Measurements from ENCODE around the gene PKIB.

The PKIB gene

DNA sequence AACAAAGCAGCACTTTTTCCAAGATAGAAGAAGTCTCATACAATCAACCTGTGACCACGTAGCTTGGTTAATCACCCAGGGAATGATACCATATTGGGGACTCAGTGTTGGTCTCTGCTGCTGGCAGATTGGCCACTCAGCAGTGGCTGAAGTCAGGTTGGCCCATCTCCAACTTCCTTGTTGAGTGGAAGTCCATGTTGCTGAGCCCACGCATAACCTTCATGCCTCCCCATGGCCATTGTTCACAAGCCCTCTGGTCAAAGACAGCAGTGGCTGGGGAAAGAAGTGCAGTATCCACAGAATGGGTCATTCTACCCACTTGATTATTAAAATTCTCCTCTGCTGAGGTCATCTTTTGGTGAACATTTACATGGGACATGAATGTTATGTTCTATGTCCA is 38.5 kb downstream of the PKIB start:
- H3K4me3 ChIP-seq (ENCODE audit: low read depth, low read length): no peak overlapping the region
- no peak for DNase-seq (ENCODE audit: low read depth)
- TF ChIP-seq, protein P1, sequence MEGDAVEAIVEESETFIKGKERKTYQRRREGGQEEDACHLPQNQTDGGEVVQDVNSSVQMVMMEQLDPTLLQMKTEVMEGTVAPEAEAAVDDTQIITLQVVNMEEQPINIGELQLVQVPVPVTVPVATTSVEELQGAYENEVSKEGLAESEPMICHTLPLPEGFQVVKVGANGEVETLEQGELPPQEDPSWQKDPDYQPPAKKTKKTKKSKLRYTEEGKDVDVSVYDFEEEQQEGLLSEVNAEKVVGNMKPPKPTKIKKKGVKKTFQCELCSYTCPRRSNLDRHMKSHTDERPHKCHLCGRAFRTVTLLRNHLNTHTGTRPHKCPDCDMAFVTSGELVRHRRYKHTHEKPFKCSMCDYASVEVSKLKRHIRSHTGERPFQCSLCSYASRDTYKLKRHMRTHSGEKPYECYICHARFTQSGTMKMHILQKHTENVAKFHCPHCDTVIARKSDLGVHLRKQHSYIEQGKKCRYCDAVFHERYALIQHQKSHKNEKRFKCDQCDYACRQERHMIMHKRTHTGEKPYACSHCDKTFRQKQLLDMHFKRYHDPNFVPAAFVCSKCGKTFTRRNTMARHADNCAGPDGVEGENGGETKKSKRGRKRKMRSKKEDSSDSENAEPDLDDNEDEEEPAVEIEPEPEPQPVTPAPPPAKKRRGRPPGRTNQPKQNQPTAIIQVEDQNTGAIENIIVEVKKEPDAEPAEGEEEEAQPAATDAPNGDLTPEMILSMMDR (IDR thresholded peaks at IDR 0.05; ENCODE audit: low read depth, low read length): no peak
- TF ChIP-seq POLR2A (IDR thresholded peaks at IDR 0.05; ENCODE audit: extremely low read depth, insufficient read length): no peak

DNA sequence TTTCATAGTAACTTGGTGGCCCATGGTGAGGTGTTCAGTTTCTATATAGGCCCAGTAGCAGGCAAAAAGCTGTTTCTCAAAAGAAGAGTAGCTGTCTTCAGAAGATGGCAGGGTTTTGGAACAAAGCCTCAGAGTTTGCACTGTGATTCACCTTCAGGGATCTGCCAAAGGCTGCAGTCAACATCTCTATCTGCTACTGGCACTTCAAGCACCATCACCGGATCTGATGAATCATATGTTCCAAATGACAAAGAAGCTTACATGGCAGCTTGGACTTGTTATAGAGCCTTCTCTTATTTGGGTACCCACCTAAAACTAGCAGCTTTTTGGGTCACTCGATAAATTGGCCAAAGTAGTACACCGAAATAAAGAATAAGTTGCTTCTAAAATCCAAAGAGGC is 39.5 kb downstream of the PKIB start:
- DNase-seq (ENCODE audit: low read depth): no peak
- TF ChIP-seq POLR2A (IDR thresholded peaks at IDR 0.05; ENCODE audit: extremely low read depth, insufficient read length): no peak
- TF ChIP-seq, protein P2, sequence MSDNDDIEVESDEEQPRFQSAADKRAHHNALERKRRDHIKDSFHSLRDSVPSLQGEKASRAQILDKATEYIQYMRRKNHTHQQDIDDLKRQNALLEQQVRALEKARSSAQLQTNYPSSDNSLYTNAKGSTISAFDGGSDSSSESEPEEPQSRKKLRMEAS (IDR thresholded peaks at IDR 0.05; ENCODE audit: low read depth, low read length): no peak
- TF ChIP-seq MYC (IDR thresholded peaks at IDR 0.05; ENCODE audit: low read depth, low read length): no peak
- TF ChIP-seq, protein P1 (IDR thresholded peaks at IDR 0.05; ENCODE audit: low read depth, low read length): no peak
- no peak overlapping the region for H3K4me3 ChIP-seq (ENCODE audit: low read depth, low read length)

DNA sequence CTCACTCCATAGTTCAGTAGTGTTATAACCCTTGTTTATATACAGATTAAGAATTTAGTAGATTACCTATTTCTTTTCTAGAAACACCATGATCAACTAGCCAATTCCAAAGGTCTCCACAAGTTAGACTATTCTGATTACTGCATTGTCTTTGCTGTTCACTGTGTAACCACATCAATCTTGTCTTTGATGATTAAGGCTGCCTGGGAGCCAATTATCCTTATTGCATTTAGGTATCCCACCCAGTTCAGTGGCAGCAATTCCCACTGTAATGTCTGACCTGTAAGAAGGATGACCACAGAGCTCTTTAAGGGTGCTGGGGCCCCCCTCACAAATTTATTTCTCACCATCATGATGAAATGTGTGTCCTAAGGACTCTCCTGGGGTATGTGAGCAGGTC is 40.2 kb downstream of the PKIB start:
- TF ChIP-seq MYC (IDR thresholded peaks at IDR 0.05; ENCODE audit: low read depth, low read length) (no peak), POLR2A (IDR thresholded peaks at IDR 0.05; ENCODE audit: extremely low read depth, insufficient read length) (no peak)
- TF ChIP-seq, protein P2 (IDR thresholded peaks at IDR 0.05; ENCODE audit: low read depth, low read length): no peak
- TF ChIP-seq, protein P1 (IDR thresholded peaks at IDR 0.05; ENCODE audit: low read depth, low read length): no peak
- DNase-seq (ENCODE audit: low read depth): no peak
- no peak overlapping the region for H3K4me3 ChIP-seq (ENCODE audit: low read depth, low read length)

DNA sequence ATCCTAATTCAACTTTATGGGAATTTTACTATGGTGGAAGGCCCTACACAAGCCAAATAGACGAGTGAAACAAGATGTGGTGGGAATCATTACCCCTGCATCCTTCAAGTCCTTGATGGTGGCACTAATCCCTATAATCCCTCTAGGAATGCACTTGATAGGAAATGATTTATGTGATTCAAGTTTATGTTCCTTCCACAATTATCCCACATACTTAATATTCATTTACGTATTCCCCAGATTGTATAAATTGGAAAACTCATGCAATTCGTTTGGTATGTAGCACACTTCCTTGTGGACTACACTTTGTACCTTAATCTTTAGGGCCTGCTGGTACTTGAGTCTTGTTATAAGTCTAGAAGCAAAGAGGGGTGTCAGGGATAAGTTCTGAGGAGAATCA is 40.8 kb downstream of the PKIB start:
- DNase-seq (ENCODE audit: low read depth): no peak
- no peak overlapping the region for H3K4me3 ChIP-seq (ENCODE audit: low read depth, low read length)
- TF ChIP-seq, protein P2 (IDR thresholded peaks at IDR 0.05; ENCODE audit: low read depth, low read length): no peak
- TF ChIP-seq POLR2A (IDR thresholded peaks at IDR 0.05; ENCODE audit: extremely low read depth, insufficient read length) (no peak), MYC (IDR thresholded peaks at IDR 0.05; ENCODE audit: low read depth, low read length) (no peak)
- TF ChIP-seq, protein P1 (IDR thresholded peaks at IDR 0.05; ENCODE audit: low read depth, low read length): no peak

DNA sequence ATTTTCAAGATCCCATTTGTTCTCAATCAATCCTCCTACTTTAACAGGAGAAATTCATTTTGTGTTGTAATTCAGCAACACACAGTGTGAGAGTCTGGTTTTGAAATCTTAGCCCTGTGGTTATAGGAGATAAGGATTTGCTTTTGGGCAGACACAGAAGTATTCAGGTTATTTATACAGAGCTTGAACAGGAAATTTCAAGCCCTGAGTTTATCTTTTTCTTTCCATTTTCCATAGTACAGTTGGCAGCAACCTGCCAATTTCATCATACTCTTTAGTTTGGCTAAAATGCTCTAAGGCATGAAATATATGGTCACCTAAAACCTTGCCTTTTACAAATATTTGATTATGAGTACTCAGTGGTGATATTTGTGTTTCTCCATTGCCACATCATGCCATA is 41.4 kb downstream of the PKIB start:
- TF ChIP-seq, protein P2 (IDR thresholded peaks at IDR 0.05; ENCODE audit: low read depth, low read length): no peak
- TF ChIP-seq POLR2A (IDR thresholded peaks at IDR 0.05; ENCODE audit: extremely low read depth, insufficient read length) (no peak), MYC (IDR thresholded peaks at IDR 0.05; ENCODE audit: low read depth, low read length) (no peak)
- TF ChIP-seq, protein P1 (IDR thresholded peaks at IDR 0.05; ENCODE audit: low read depth, low read length): no peak
- H3K4me3 ChIP-seq (ENCODE audit: low read depth, low read length): no peak overlapping the region
- no peak for DNase-seq (ENCODE audit: low read depth)

DNA sequence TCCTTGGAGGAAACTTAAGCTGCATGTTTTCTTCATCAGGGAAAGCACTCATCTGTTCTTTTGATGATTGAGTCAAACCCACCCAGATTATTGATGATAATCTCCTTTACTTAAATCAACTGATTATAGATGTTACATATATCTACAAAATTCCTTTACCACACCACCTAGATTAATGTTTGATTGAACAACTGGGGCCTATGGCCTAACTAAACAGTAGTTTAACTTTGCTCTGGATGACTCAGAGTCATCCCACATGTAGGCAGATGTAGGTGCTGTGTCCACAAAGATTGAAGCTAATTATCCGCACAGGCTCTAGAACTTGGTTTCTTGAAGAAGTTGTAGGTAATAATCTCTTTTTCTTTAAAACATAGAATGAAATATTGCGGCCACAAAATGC is 42.2 kb downstream of the PKIB start:
- TF ChIP-seq, protein P1 (IDR thresholded peaks at IDR 0.05; ENCODE audit: low read depth, low read length): no peak
- TF ChIP-seq, protein P2 (IDR thresholded peaks at IDR 0.05; ENCODE audit: low read depth, low read length): no peak
- TF ChIP-seq MYC (IDR thresholded peaks at IDR 0.05; ENCODE audit: low read depth, low read length) (no peak), POLR2A (IDR thresholded peaks at IDR 0.05; ENCODE audit: extremely low read depth, insufficient read length) (no peak)
- no peak overlapping the region for H3K4me3 ChIP-seq (ENCODE audit: low read depth, low read length)
- DNase-seq (ENCODE audit: low read depth): no peak

Measured in NB4 (cell line).